ENCODE data around the gene ORM1.

DNA sequence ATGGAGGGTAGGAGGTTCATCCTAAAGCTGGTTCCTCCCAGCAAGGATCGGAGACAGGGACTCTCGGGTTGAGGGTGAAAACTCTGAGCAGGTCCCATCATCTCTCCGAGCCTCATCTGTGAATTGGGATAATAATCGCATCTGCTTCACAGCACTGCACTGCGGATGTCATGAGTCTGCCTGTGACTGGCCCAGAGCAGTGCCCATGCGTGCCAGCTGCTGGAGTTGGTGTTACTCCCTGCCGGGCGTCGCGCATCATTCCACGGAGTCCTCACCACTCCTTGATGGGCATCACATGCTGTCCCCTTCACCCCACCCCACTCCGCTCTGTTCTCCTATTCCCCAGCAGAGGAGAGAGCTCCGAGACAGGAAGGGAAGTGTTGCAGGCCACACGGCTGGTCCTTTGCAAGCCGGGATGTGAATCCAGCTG lies 35.1 kb upstream of the ORM1 start:
- TF ChIP-seq CTCF (conservative IDR thresholded peaks at IDR 0.05; ENCODE audit: low read depth, low read length) (no peak), EZH2 (IDR thresholded peaks at IDR 0.05; ENCODE audit: low read length, unreplicated experiment) (no peak), EZH2phosphoT487 (IDR thresholded peaks at IDR 0.05; ENCODE audit: borderline replicate concordance, low read length) (no peak)
